Trophoblast cell (in vitro differentiated cells and primary cell): Measurements from ENCODE around the gene PLA2G2F.

Experiments
- DNase-seq, 2 donors: peaks; one replicate each; pipeline ENCODE4 v3.0.0-alpha.2; 2016
- H2AFZ ChIP-seq: 2 replicates; pipeline ENCODE4 v1.6.1; 2013; ENCODE audit warnings: low read length, moderate library complexity, mild to moderate bottlenecking; ENCODE audit not compliant: insufficient read depth, poor library complexity
- H2AK5ac ChIP-seq: 2 replicates; pipeline ENCODE4 v1.6.1; 2013; ENCODE audit warnings: mild to moderate bottlenecking, low read length
- H2BK120ac ChIP-seq: 2 replicates; pipeline ENCODE4 v1.6.1; 2013; ENCODE audit warnings: low read length, mild to moderate bottlenecking, moderate library complexity; ENCODE audit not compliant: insufficient read depth, poor library complexity
- H2BK12ac ChIP-seq: 2 replicates; pipeline ENCODE4 v1.6.1; 2013; ENCODE audit warnings: mild to moderate bottlenecking, low read length, moderate library complexity
- H2BK5ac ChIP-seq: 2 replicates; pipeline ENCODE4 v1.6.1; 2013; ENCODE audit warnings: low read length, low read depth, moderate library complexity, mild to moderate bottlenecking; ENCODE audit not compliant: poor library complexity
- H3K14ac ChIP-seq: 2 replicates; pipeline ENCODE4 v1.6.1; 2013; ENCODE audit warnings: mild to moderate bottlenecking, low read length
- H3K18ac ChIP-seq: 2 replicates; pipeline ENCODE4 v1.6.1; 2013; ENCODE audit warnings: mild to moderate bottlenecking, low read length
- H3K23ac ChIP-seq: 2 replicates; pipeline ENCODE4 v1.6.1; 2013; ENCODE audit warnings: low read length
- H3K27ac ChIP-seq: 2 replicates; pipeline ENCODE4 v1.5.1; 2013; ENCODE audit warnings: low read depth, mild to moderate bottlenecking, inconsistent platforms, low read length, moderate library complexity
- H3K27me3 ChIP-seq: 2 replicates; pipeline ENCODE4 v1.6.1; 2013; ENCODE audit warnings: inconsistent platforms, mild to moderate bottlenecking, low read length, moderate library complexity; ENCODE audit not compliant: insufficient read depth
- H3K36me3 ChIP-seq, 2 experiments: 1 replicate in 1 of 2; 2 replicates in 1 of 2; pipeline ENCODE4 v1.6.1; 2013; ENCODE audit warnings: low read length in 2 of 2, mild to moderate bottlenecking in 2 of 2, moderate library complexity in 1 of 2; ENCODE audit not compliant: insufficient read depth in 2 of 2, control insufficient read depth in 1 of 2
- H3K4ac ChIP-seq: 2 replicates; pipeline ENCODE4 v1.6.1; 2013; ENCODE audit warnings: low read depth, mild to moderate bottlenecking, low read length, moderate library complexity
- H3K4me1 ChIP-seq, 2 experiments: 1 replicate in 1 of 2; 2 replicates in 1 of 2; pipeline ENCODE4 v1.6.1; 2013; ENCODE audit warnings: low read length in 2 of 2, mild to moderate bottlenecking in 2 of 2, moderate library complexity in 1 of 2; ENCODE audit not compliant: insufficient read depth in 2 of 2, control insufficient read depth in 1 of 2
- H3K4me2 ChIP-seq: 2 replicates; pipeline ENCODE4 v1.6.1; 2013; ENCODE audit warnings: inconsistent platforms, mild to moderate bottlenecking, low read length, moderate library complexity
- H3K4me3 ChIP-seq: 2 replicates; pipeline ENCODE4 v1.5.1; 2013; ENCODE audit warnings: mild to moderate bottlenecking, low read depth, low read length, inconsistent platforms
- H3K79me1 ChIP-seq: one replicate; pipeline ENCODE4 v1.6.1; 2013; ENCODE audit warnings: low read length
- H3K79me2 ChIP-seq: 2 replicates; pipeline ENCODE4 v1.6.1; 2013; ENCODE audit warnings: low read length, mild to moderate bottlenecking; ENCODE audit not compliant: control insufficient read depth, insufficient read depth, poor library complexity
- H3K9ac ChIP-seq: 2 replicates; pipeline ENCODE4 v1.6.1; 2013; ENCODE audit warnings: mild to moderate bottlenecking, low read length
- H3K9me3 ChIP-seq: 2 replicates; pipeline ENCODE4 v1.6.1; 2013; ENCODE audit warnings: low read depth, mild to moderate bottlenecking, control low read depth, inconsistent platforms, low read length; ENCODE audit not compliant: insufficient read depth
- H4K12ac ChIP-seq: 2 replicates; pipeline ENCODE4 v1.6.1; 2013; ENCODE audit warnings: low read depth, mild to moderate bottlenecking, low read length, moderate library complexity
- H4K8ac ChIP-seq: 2 replicates; pipeline ENCODE4 v1.6.1; 2013; ENCODE audit warnings: low read depth, mild to moderate bottlenecking, low read length, moderate library complexity
- H4K91ac ChIP-seq: one replicate; pipeline ENCODE4 v1.6.1; 2013; ENCODE audit warnings: low read depth, mild to moderate bottlenecking, low read length, moderate library complexity
- WGBS: extraction: QIAGEN DNeasy Blood & Tissue Kit; methylation state at CpG from one replicate; pipeline ENCODE4 v1.1.7; 2013; ENCODE audit warnings: missing lambda C conversion rate; ENCODE audit not compliant: insufficient read length, insufficient coverage; ENCODE audit errors: extremely low coverage; 5-methylcytosine and 5-hydroxymethylcytosine counted together

The PLA2G2F gene

DNA sequence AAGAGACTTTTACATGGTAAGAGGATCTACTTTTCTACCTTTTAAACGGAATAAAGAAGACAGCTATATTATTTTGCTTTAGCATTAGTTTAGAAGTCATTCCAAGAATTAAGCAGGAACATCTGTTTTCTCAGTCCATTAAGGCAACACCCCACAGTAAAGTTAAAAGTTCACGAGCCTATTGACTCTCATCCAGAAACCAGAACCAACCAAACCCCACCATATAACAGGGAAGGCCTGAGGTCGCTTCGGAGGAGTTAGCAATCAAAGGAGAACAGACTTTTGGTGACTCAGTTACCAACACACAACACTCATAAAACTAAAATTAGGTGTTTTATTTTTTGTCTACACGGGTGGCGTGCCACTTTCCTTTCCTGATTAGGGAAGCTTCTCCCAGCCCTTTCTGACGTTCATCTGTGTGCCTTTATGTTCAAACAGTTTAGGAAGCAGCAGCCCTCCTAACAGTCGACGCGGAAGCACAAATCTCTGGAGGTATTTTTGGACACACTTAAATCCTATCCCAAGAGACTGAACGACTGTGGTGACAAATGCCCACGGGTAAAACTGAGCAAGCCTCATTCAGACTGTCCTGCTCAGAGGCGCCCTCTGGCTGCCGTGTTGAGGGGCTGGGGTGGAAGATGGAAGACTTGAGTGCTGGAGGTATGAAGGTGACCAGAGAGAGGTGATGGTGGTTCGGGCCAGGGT, 55.8 kb downstream of the PLA2G2F start:
- Histone ChIP-seq H3K4me3 (no peak overlapping the region), H3K14ac (no peak overlapping the region), H2AK5ac (no peak overlapping the region), H4K8ac (no peak overlapping the region), H3K79me2 (no peaks in the 10 kb centered on the region), H2BK120ac (no peak overlapping the region), H3K79me1 (no peaks in the 10 kb centered on the region), H3K27me3 (no peaks in the 10 kb centered on the region), H3K36me3 (no peaks in the 10 kb centered on the region), H3K4ac (no peak overlapping the region), H4K91ac (no peak overlapping the region), H4K12ac (no peak overlapping the region), H2BK12ac (no peak overlapping the region), H2AFZ (no peak overlapping the region), H3K9ac (no peak overlapping the region), H2BK5ac (no peak overlapping the region), H3K27ac (no peak overlapping the region), H3K18ac (no peak overlapping the region), H3K23ac (no peak overlapping the region), H3K4me1 (no peaks in the 10 kb centered on the region), H3K9me3 (no peaks in the 10 kb centered on the region), H3K4me2 (no peak overlapping the region)
- peak; percentile 69 to 86 for DNase-seq
- WGBS: no CpG with 5 or more reads among the region's 15 CpGs

DNA sequence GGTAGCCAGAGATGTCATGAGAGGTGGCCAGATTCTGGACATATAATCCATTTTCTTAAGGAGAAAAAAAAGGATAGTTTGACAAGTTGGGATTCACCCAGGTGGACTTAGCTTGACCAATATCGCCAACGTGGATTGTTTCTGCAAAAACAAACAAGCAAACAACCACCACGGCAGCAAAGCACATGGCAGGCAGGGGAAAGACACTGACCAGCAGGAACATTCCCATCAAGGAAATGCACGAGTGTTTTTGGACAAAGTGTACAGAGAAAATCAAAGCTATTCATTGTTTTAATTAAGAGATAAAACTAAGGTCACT, 56.3 kb downstream of the PLA2G2F start:
- no peaks in the 10 kb centered on the region for H3K79me2 ChIP-seq
- H3K14ac ChIP-seq: no peak overlapping the region
- no peak overlapping the region for H2AK5ac ChIP-seq
- H3K23ac ChIP-seq: no peak overlapping the region
- H3K4me3 ChIP-seq: no peak overlapping the region
- H3K36me3 ChIP-seq: no peaks in the 10 kb centered on the region
- H2BK12ac ChIP-seq: no peak overlapping the region
- no peak for DNase-seq
- no CpG with 5 or more reads among the region's 4 CpGs for WGBS
- H4K12ac ChIP-seq: no peak overlapping the region
- no peaks in the 10 kb centered on the region for H3K4me1 ChIP-seq
- H3K27ac ChIP-seq: no peak overlapping the region
- H3K27me3 ChIP-seq: no peaks in the 10 kb centered on the region
- no peak overlapping the region for H2AFZ ChIP-seq
- no peak overlapping the region for H2BK120ac ChIP-seq
- no peaks in the 10 kb centered on the region for H3K79me1 ChIP-seq
- H3K4ac ChIP-seq: no peak overlapping the region
- no peaks in the 10 kb centered on the region for H3K9me3 ChIP-seq
- H4K91ac ChIP-seq: no peak overlapping the region
- H2BK5ac ChIP-seq: no peak overlapping the region
- H3K18ac ChIP-seq: no peak overlapping the region
- no peak overlapping the region for H3K9ac ChIP-seq
- H4K8ac ChIP-seq: no peak overlapping the region
- no peak overlapping the region for H3K4me2 ChIP-seq

DNA sequence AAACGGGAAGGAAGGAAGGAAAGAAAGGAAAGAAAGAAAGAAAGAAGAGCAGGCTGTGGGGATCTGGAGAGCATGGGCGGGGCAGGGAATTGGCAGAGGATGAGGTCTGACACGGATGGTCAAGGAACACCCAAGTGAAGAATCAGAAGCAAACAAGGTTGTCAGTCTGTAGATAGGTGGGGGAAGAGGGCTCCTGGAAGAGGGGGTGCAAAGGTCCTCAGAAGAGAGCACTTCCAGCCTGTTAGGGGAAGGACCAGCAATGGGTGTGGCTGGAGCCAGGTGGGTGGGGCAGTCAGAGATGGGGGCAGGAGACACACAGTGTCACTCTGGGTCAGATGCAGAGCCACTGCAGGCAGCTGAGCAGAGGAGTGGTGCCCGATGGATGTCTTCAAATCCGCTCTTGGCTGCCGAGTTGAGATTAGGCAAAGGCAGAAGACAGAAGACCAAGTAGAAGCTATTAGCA, 58.2 kb downstream of the PLA2G2F start:
- Histone ChIP-seq H3K14ac (no peak overlapping the region), H2BK120ac (no peak overlapping the region), H3K27ac (no peak overlapping the region), H3K27me3 (no peaks in the 10 kb centered on the region), H4K8ac (no peak overlapping the region), H3K79me2 (no peaks in the 10 kb centered on the region), H3K23ac (no peak overlapping the region), H4K91ac (no peak overlapping the region), H3K18ac (no peak overlapping the region), H3K9ac (no peak overlapping the region), H2BK12ac (no peak overlapping the region), H3K4me3 (no peak overlapping the region), H3K4ac (no peak overlapping the region), H2BK5ac (no peak overlapping the region), H2AFZ (no peak overlapping the region), H3K36me3 (no peaks in the 10 kb centered on the region), H3K79me1 (no peaks in the 10 kb centered on the region), H4K12ac (no peak overlapping the region), H3K4me1 (no peaks in the 10 kb centered on the region), H2AK5ac (no peak overlapping the region), H3K4me2 (no peak overlapping the region), H3K9me3 (no peaks in the 10 kb centered on the region)
- no CpG with 5 or more reads among the region's 6 CpGs for WGBS
- no peak for DNase-seq

- no CpG with 5 or more reads among the region's 1 CpG for WGBS
- no peak overlapping the region for H2AFZ ChIP-seq
- no peak overlapping the region for H3K9ac ChIP-seq
- H3K36me3 ChIP-seq: no peaks in the 10 kb centered on the region
- H3K4me3 ChIP-seq: no peak overlapping the region
- H2BK12ac ChIP-seq: no peak overlapping the region
- no peak overlapping the region for H3K4me2 ChIP-seq
- no peak overlapping the region for H3K4ac ChIP-seq
- DNase-seq: no peak
- H2BK120ac ChIP-seq: no peak overlapping the region
- no peaks in the 10 kb centered on the region for H3K79me2 ChIP-seq
- H3K23ac ChIP-seq: no peak overlapping the region
- no peak overlapping the region for H2BK5ac ChIP-seq
- H3K4me1 ChIP-seq: peaks cover 0 to 3% of the 10 kb centered on the region in 2 experiments
- no peak overlapping the region for H3K14ac ChIP-seq
- no peaks in the 10 kb centered on the region for H3K27me3 ChIP-seq
- no peak overlapping the region for H4K12ac ChIP-seq
- H3K18ac ChIP-seq: no peak overlapping the region
- no peak overlapping the region for H2AK5ac ChIP-seq
- no peak overlapping the region for H4K8ac ChIP-seq
- H3K27ac ChIP-seq: no peak overlapping the region
- H4K91ac ChIP-seq: no peak overlapping the region
- no peaks in the 10 kb centered on the region for H3K9me3 ChIP-seq
- H3K79me1 ChIP-seq: no peaks in the 10 kb centered on the region
Measured at GRCh38 chr1:20198296-20198695, 59.2 kb downstream of the PLA2G2F start.
